ENCODE results near the gene BIVM.

- no peak for TF ChIP-seq EZH2phosphoT487 (IDR thresholded peaks at IDR 0.05; ENCODE audit: insufficient read depth, low read depth)
- no peak for TF ChIP-seq EZH2 (IDR thresholded peaks at IDR 0.05; ENCODE audit: insufficient read depth, poor library complexity, severe bottlenecking)
Measured at GRCh38 chr13:102848956-102849355, 50.0 kb downstream of the BIVM start.

Data from GM23248 (cell line).